Gastroesophageal sphincter (tissue), 2 donors: ENCODE results near the gene MMRN2.

Experiments used
- EP300 ChIP-seq: sonication (generic); formaldehyde crosslinking; IDR thresholded peaks from one replicate; pipeline ENCODE4 v1.6.1; 2017; ENCODE audit warnings: antibody characterized with exemption, mild to moderate bottlenecking
- POLR2A ChIP-seq, 2 donors: fragments of 450-650 bp; IDR thresholded peaks; one replicate each; pipeline ENCODE4 v1.6.1; 2017; ENCODE audit warnings: antibody characterized with exemption in 2 of 2, mild to moderate bottlenecking in 2 of 2, moderate library complexity in 1 of 2

- TF ChIP-seq EP300 (no peak), POLR2A (IDR thresholded peaks at IDR 0.05) (no peak)
Observed at GRCh38 chr10:86958116-86958900, 893 bp upstream of the MMRN2 start, which contains the start of gene SNCG.
